Immature natural killer cell (primary cell): ENCODE measurements around the gene MAML2. TPM values are rescaled to one million over a fixed set of nuclear protein-coding genes. Genes with fewer than 3 reads are reported as not detected.
A peak's percentile ranks its signal among the peaks of the same experiment; 100 is the strongest.

Experiments used
- DNase-seq, 3 donors: peaks; one replicate each; pipeline ENCODE4 v3.0.0; 2022; ENCODE audit warnings: mixed read lengths in 1 of 3
- H3K27ac Mint-ChIP-seq, 6 donors: one replicate each; pipeline ENCODE4 v1.8.0; 2020; ENCODE audit warnings: mixed read lengths in 6 of 6, mild to moderate bottlenecking in 5 of 6, inconsistent platforms in 4 of 6, moderate library complexity in 3 of 6
- H3K27me3 Mint-ChIP-seq, 3 donors: one replicate each; pipeline ENCODE4 v1.8.0; 2020 to 2021; ENCODE audit warnings: low read depth in 3 of 3, mild to moderate bottlenecking in 3 of 3, mixed read lengths in 3 of 3, moderate library complexity in 3 of 3, inconsistent platforms in 1 of 3
- H3K36me3 Mint-ChIP-seq, 3 donors: one replicate each; pipeline ENCODE4 v1.8.0; 2020; ENCODE audit warnings: mixed read lengths in 3 of 3, inconsistent platforms in 2 of 3, mild to moderate bottlenecking in 2 of 3
- H3K4me1 Mint-ChIP-seq, 2 donors: one replicate each; pipeline ENCODE4 v1.8.0; 2020; ENCODE audit warnings: inconsistent platforms in 2 of 2, mild to moderate bottlenecking in 2 of 2, mixed read lengths in 2 of 2, moderate library complexity in 1 of 2
- H3K4me3 Mint-ChIP-seq, 5 donors: one replicate each; pipeline ENCODE4 v1.8.0; 2020; ENCODE audit warnings: mild to moderate bottlenecking in 5 of 5, mixed read lengths in 5 of 5, inconsistent platforms in 3 of 5, moderate library complexity in 3 of 5
- H3K9me3 Mint-ChIP-seq, 6 donors: one replicate each; pipeline ENCODE4 v1.8.0; 2020; ENCODE audit warnings: mild to moderate bottlenecking in 6 of 6, mixed read lengths in 6 of 6, inconsistent platforms in 4 of 6, moderate library complexity in 3 of 6
- polyA plus RNA-seq, 3 donors: library from polyadenylated mRNA; unstranded; fragments of 300-500 nt; fragmentation: Illumina TruSeq; gene quantifications; one replicate each; pipeline ENCODE4 v1.2.3, GENCODE V29; 2021

MAML2 gene
- polyA plus RNA-seq, 3 donors from 2014 or later, result 0.26 to 4.5 (median 1.1) TPM

GRCh38 chr11:96084610-96085318 is 258.2 kb downstream of the MAML2 start:
- peaks cover 0 to 2% of the 10 kb centered on the region in 2 donors for H3K4me1 Mint-ChIP-seq
- H3K27ac Mint-ChIP-seq, result no peak overlapping the region
- H3K27me3 Mint-ChIP-seq, result no peaks in the 10 kb centered on the region
- peaks cover 0 to 9% (median 0%) of the 10 kb centered on the region in 3 donors for H3K36me3 Mint-ChIP-seq
- H3K4me3 Mint-ChIP-seq, result no peak overlapping the region
- no peak for DNase-seq
- H3K9me3 Mint-ChIP-seq, result no peaks in the 10 kb centered on the region

- H3K4me3 Mint-ChIP-seq, result no peak overlapping the region
- H3K27me3 Mint-ChIP-seq, result no peaks in the 10 kb centered on the region
- no peak for DNase-seq
- no peaks in the 10 kb centered on the region for H3K9me3 Mint-ChIP-seq
- no peak overlapping the region for H3K27ac Mint-ChIP-seq
- H3K36me3 Mint-ChIP-seq, result no peaks in the 10 kb centered on the region
- peaks cover 1 to 8% of the 10 kb centered on the region in 2 donors for H3K4me1 Mint-ChIP-seq
Measured at GRCh38 chr11:96082936-96083335, 260.1 kb downstream of the MAML2 start.

DNA sequence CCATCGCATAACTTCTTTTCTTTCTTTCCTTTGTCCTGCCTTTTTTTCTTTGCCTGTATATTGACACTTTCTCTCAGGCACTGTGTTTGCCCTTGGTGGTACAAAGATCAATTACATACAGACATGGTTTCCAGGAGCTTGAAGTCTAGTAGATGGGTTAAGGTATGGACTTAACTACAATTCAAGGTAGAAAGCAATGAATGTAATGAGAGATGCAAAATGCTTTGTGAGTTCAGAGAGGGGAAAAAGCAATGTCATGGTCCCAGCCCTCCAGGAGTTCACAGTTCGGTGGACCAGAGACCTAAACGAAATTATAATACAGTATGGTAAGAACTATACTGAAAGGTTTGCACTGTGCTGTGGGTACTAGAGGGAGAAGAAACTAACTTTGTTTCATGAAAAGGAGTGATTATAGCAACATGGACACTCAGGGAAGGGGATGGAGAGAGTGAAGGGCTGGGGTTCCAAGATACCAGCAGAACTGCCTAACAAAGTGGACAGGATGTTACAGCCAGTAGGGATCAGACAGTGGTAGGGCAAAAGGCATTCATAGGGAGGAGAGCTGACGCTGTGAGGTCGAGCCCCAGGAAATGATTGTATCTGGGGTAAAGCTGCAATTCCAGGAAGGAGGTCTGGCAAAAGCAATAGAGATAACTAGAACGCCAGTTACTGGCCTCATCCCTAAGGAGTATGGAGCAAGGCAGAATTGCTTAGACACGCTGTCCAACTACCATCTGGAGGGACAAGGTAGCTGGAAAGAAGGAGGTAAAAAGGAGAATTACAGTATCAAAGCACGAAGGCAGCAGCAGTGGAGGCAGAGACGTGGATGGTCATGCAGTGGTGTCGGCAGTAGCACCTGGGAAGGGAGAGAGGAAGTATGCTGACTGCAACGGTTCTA is 260.7 kb downstream of the MAML2 start:
- Mint-ChIP-seq H3K4me3 (no peak overlapping the region), H3K9me3 (no peaks in the 10 kb centered on the region), H3K4me1 (peaks cover 1 to 8% of the 10 kb centered on the region in 2 donors), H3K27ac (no peak overlapping the region), H3K36me3 (no peaks in the 10 kb centered on the region), H3K27me3 (no peaks in the 10 kb centered on the region)
- DNase-seq, result no peak

DNA sequence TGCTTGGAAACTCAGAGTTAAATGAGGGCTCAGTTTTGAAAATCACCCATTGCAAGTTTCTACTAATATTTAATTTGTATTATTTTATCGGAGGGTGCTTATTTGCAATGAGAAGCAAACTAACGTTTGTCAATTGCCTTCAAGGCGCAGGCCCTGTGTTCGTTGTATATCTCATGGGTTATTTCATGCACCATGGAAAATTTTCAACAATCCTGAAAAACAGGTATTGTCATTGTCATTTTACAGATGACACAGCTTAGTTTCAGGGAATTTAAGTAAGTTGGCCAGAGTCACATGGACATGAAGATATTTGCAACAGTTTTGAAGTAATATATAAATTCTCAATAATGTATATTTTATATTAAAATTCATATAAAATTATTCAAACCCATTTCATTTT is 261.4 kb downstream of the MAML2 start:
- no peak for DNase-seq
- H3K36me3 Mint-ChIP-seq, result no peaks in the 10 kb centered on the region
- H3K4me3 Mint-ChIP-seq, result no peak overlapping the region
- H3K9me3 Mint-ChIP-seq, result no peaks in the 10 kb centered on the region
- H3K27ac Mint-ChIP-seq, result no peak overlapping the region
- H3K4me1 Mint-ChIP-seq, result peaks cover 1 to 8% of the 10 kb centered on the region in 2 donors
- no peaks in the 10 kb centered on the region for H3K27me3 Mint-ChIP-seq

DNA sequence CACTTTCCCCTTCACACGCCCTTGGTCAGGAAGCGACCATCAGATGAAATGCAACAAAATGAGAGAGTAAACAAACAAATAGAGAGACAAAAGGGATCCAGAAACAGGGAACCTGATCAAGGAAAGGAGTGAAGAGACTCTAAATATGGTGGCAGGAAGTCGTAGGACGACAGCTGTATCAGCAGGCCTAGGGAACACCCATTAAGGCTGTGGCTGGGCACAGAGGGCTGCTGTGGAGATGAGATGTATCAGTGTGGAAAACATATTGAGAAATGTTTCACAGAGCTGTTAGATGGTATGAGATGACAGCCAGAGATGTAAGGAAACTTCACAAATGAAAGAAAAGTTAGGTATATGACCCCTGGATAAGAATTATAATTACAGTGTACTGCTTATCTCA is 263.3 kb downstream of the MAML2 start:
- Mint-ChIP-seq H3K36me3 (no peaks in the 10 kb centered on the region), H3K27me3 (no peaks in the 10 kb centered on the region), H3K4me3 (no peak overlapping the region), H3K27ac (no peak overlapping the region), H3K4me1 (peaks cover 13 to 22% of the 10 kb centered on the region in 2 donors), H3K9me3 (no peaks in the 10 kb centered on the region)
- DNase-seq, result no peak

GRCh38 chr11:96075532-96075959 is 267.4 kb downstream of the MAML2 start:
- Mint-ChIP-seq H3K36me3 (peaks cover 0 to 4% (median 0%) of the 10 kb centered on the region in 3 donors), H3K27ac (peak overlapping the region in 4 of 6 donors; percentile 41 to 80 (median 60)), H3K4me1 (peaks cover 18 to 29% of the 10 kb centered on the region in 2 donors), H3K9me3 (no peaks in the 10 kb centered on the region), H3K4me3 (peak overlapping the region in 1 of 5 donors; percentile 48), H3K27me3 (peaks cover 0 to 1% (median 0%) of the 10 kb centered on the region in 3 donors)
- DNase-seq, result no peak

DNA sequence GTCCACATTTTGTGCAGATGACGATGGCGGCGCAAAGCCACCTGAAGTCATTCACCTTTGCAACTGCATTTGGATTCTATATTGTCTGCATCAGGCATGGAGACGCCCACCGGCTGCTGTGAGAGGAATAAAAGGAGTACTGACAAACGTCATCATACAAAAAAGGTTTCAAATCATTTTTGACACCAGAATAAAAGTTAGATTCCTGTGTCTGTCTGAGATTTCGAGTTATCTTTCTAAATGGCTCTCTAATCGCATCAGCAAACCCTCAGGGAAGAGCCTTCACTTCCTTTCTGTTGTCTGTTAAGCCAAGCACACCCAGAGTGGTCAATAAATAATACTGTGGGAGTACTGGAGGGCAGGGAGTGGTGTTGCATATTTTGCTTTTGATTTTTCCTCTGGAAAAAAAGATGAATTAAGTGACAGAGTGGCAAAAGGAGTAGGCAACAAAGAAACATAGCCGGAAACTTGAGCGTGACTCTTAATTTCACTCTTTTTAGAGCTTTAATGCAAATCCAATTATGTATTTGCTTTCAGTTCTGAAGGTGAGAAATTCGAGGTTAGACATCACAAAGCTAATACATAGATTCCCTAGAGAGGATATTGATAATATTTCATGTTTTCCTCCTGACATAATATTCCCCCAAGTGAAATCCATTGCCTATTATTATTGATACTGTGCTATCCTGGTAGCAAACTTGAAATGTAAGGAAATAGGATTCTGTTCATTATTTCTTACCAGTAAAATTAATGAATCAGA is 268.3 kb downstream of the MAML2 start:
- H3K36me3 Mint-ChIP-seq, result peaks cover 0 to 4% (median 0%) of the 10 kb centered on the region in 3 donors
- peaks cover 0 to 1% (median 0%) of the 10 kb centered on the region in 3 donors for H3K27me3 Mint-ChIP-seq
- peak overlapping the region in 5 of 6 donors; percentile 41 to 80 (median 44) for H3K27ac Mint-ChIP-seq
- no peaks in the 10 kb centered on the region for H3K9me3 Mint-ChIP-seq
- H3K4me3 Mint-ChIP-seq, result peak overlapping the region in 3 of 5 donors; percentile 10 to 67 (median 28)
- DNase-seq, result peak in 1 of 3 donors; percentile 8
- peaks cover 18 to 26% of the 10 kb centered on the region in 2 donors for H3K4me1 Mint-ChIP-seq

- no peak for DNase-seq
- Mint-ChIP-seq H3K27ac (peak overlapping the region in 1 of 6 donors; percentile 12), H3K27me3 (peaks cover 0 to 1% (median 0%) of the 10 kb centered on the region in 3 donors), H3K36me3 (peaks cover 0 to 4% (median 0%) of the 10 kb centered on the region in 3 donors), H3K4me3 (no peak overlapping the region), H3K4me1 (peaks cover 17 to 21% of the 10 kb centered on the region in 2 donors), H3K9me3 (no peaks in the 10 kb centered on the region)
Measured at GRCh38 chr11:96073536-96073935, 269.5 kb downstream of the MAML2 start.

DNA sequence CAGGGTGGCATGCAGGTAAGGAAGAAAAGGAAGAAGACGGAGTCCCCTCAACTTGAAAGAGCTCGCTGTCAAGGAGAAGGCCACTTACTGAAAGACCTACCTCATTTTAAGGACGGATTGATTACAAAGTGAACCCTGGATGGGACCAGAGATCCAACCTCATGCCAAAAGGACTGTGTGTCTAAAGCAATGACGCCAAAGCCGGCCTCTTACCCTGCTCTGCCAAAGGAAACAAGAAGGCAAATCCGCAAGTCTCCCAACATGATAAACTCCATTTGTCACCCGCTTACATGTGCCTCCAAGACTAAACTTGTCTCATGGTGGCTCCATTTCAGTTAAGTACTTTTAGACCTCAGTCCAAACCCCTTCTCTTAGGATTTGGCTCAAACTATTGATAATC is 270.4 kb downstream of the MAML2 start:
- Mint-ChIP-seq H3K4me1 (peaks cover 19 to 27% of the 10 kb centered on the region in 2 donors), H3K27me3 (peaks cover 0 to 1% (median 0%) of the 10 kb centered on the region in 3 donors), H3K36me3 (peaks cover 0 to 4% (median 0%) of the 10 kb centered on the region in 3 donors), H3K4me3 (no peak overlapping the region), H3K9me3 (no peaks in the 10 kb centered on the region), H3K27ac (no peak overlapping the region)
- DNase-seq, result no peak

- Mint-ChIP-seq H3K27ac (no peak overlapping the region), H3K4me1 (peaks cover 24 to 33% of the 10 kb centered on the region in 2 donors), H3K36me3 (peaks cover 0 to 4% (median 0%) of the 10 kb centered on the region in 3 donors), H3K4me3 (no peak overlapping the region), H3K9me3 (no peaks in the 10 kb centered on the region), H3K27me3 (peaks cover 0 to 1% (median 0%) of the 10 kb centered on the region in 3 donors)
- DNase-seq, result no peak
Measured at GRCh38 chr11:96070453-96070852, 272.5 kb downstream of the MAML2 start.

DNA sequence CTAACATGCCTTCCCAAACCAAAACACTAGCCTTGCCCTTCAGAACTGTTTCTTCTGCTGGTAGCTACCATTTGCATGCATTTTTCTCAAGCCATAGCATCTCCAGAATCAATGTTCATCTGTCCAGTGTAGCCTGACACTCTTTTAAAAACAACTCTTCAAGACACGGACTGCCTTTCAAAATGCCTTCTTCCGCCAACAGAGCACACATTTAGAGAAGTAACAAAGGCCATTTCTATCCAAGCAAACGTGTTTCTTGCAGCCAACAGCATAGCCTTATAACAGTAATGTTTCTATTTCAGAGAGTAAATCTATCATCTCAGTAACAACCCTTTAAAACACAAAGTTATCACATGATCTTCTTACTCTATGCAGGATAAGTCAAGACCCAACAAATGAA is 275.8 kb downstream of the MAML2 start:
- Mint-ChIP-seq H3K4me3 (no peak overlapping the region), H3K9me3 (no peaks in the 10 kb centered on the region)

GRCh38 chr11:96065379-96065778 is 277.6 kb downstream of the MAML2 start:
- no peak for DNase-seq
- Mint-ChIP-seq H3K36me3 (no peaks in the 10 kb centered on the region), H3K27ac (peak overlapping the region in 1 of 6 donors; percentile 40), H3K4me3 (no peak overlapping the region), H3K27me3 (no peaks in the 10 kb centered on the region), H3K9me3 (no peaks in the 10 kb centered on the region), H3K4me1 (peaks cover 11 to 19% of the 10 kb centered on the region in 2 donors)

More for the DNA sequence above, 275.8 kb downstream of the MAML2 start:
- no peak for DNase-seq
- Mint-ChIP-seq H3K4me1 (peaks cover 11 to 19% of the 10 kb centered on the region in 2 donors), H3K27me3 (no peaks in the 10 kb centered on the region), H3K27ac (peak overlapping the region in 1 of 6 donors; percentile 7), H3K36me3 (peaks cover 0 to 4% (median 0%) of the 10 kb centered on the region in 3 donors)

DNA sequence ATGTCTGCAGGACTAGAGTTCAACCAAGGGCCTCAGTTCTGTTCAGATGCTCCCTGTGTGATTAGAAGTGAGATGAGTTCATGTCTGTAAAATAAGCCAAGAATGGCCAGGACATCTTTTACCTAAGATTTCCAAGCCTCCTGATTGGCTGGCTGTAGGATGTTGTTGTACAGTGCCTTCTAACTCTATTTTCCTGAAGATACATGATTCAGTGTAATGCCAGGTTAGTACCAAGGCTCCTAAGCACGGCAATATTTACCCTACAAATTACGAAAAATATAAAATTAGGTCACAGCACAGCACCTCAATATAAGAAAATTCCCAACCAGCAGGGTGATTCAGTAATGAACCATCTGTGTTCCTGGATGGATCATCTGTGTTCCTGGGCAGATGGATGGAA is 279.1 kb downstream of the MAML2 start:
- H3K4me1 Mint-ChIP-seq, result peaks cover 11 to 19% of the 10 kb centered on the region in 2 donors

More for the DNA sequence above, 279.1 kb downstream of the MAML2 start:
- H3K4me3 Mint-ChIP-seq, result no peak overlapping the region
- H3K36me3 Mint-ChIP-seq, result no peaks in the 10 kb centered on the region
- H3K27me3 Mint-ChIP-seq, result no peaks in the 10 kb centered on the region
- no peak overlapping the region for H3K27ac Mint-ChIP-seq
- no peaks in the 10 kb centered on the region for H3K9me3 Mint-ChIP-seq
- no peak for DNase-seq
